ENCODE data around the gene TTYH1.
"Not testable (repeated sequence)": the region's sequence is repeated elsewhere in the genome, so short reads cannot be mapped to it uniquely, and the experiment has no call there.

TTYH1 gene

GRCh38 chr19:54379187-54379678, 36.0 kb upstream of the TTYH1 start:
- Histone ChIP-seq H3K9me3 (ENCODE audit: control insufficient read depth in 1 of 2, low read length in 2 of 2) (no peaks in the 10 kb centered on the region), H3K36me3 (ENCODE audit: control insufficient read depth in 1 of 2, insufficient read depth in 2 of 2, low read length in 2 of 2) (no peaks in the 10 kb centered on the region), H3K27ac (ENCODE audit: low read length) (no peak overlapping the region), H3K4me1 (ENCODE audit: control insufficient read depth in 1 of 2, insufficient read depth in 2 of 2, low read length in 2 of 2) (no peaks in the 10 kb centered on the region), H3K4me3 (ENCODE audit: low read depth in 1 of 2, low read length in 2 of 2) (no peak overlapping the region), H3K27me3 (ENCODE audit: low read depth, low read length) (no peaks in the 10 kb centered on the region)

- Histone ChIP-seq H3K27ac (ENCODE audit: low read length) (no peak overlapping the region), H3K4me1 (ENCODE audit: control insufficient read depth in 1 of 2, insufficient read depth in 2 of 2, low read length in 2 of 2) (no peaks in the 10 kb centered on the region), H3K36me3 (ENCODE audit: control insufficient read depth in 1 of 2, insufficient read depth in 2 of 2, low read length in 2 of 2) (no peaks in the 10 kb centered on the region), H3K4me3 (ENCODE audit: low read depth in 1 of 2, low read length in 2 of 2) (no peak overlapping the region), H3K9me3 (ENCODE audit: control insufficient read depth in 1 of 2, low read length in 2 of 2) (no peaks in the 10 kb centered on the region), H3K27me3 (ENCODE audit: low read depth, low read length) (no peaks in the 10 kb centered on the region)
These were observed 34.4 kb upstream of the TTYH1 start for GRCh38 chr19:54380897-54381296.

- not testable (repeated sequence) for H3K4me1 ChIP-seq (ENCODE audit: control insufficient read depth in 1 of 2, insufficient read depth in 2 of 2, low read length in 2 of 2); H3K36me3 ChIP-seq (ENCODE audit: control insufficient read depth in 1 of 2, insufficient read depth in 2 of 2, low read length in 2 of 2); H3K4me3 ChIP-seq (ENCODE audit: low read depth in 1 of 2, low read length in 2 of 2); H3K27me3 ChIP-seq (ENCODE audit: low read depth, low read length); H3K27ac ChIP-seq (ENCODE audit: low read length); H3K9me3 ChIP-seq (ENCODE audit: control insufficient read depth in 1 of 2, low read length in 2 of 2)
These were observed 33.2 kb upstream of the TTYH1 start for GRCh38 chr19:54382041-54382440.

GRCh38 chr19:54383330-54383729, 31.9 kb upstream of the TTYH1 start:
- Histone ChIP-seq H3K4me3 (ENCODE audit: low read depth in 1 of 2, low read length in 2 of 2) (no peak overlapping the region), H3K27ac (ENCODE audit: low read length) (no peak overlapping the region), H3K27me3 (ENCODE audit: low read depth, low read length) (no peaks in the 10 kb centered on the region), H3K4me1 (ENCODE audit: control insufficient read depth in 1 of 2, insufficient read depth in 2 of 2, low read length in 2 of 2) (peaks cover 0 to 5% of the 10 kb centered on the region in 2 donors), H3K9me3 (ENCODE audit: control insufficient read depth in 1 of 2, low read length in 2 of 2) (no peaks in the 10 kb centered on the region), H3K36me3 (ENCODE audit: control insufficient read depth in 1 of 2, insufficient read depth in 2 of 2, low read length in 2 of 2) (no peaks in the 10 kb centered on the region)

GRCh38 chr19:54387991-54388801, 27.1 kb upstream of the TTYH1 start:
- Histone ChIP-seq H3K4me1 (ENCODE audit: control insufficient read depth in 1 of 2, insufficient read depth in 2 of 2, low read length in 2 of 2) (peaks cover 0 to 11% of the 10 kb centered on the region in 2 donors), H3K27ac (ENCODE audit: low read length) (peak overlapping the region; percentile 51), H3K27me3 (ENCODE audit: low read depth, low read length) (no peaks in the 10 kb centered on the region), H3K4me3 (ENCODE audit: low read depth in 1 of 2, low read length in 2 of 2) (peak overlapping the region; percentile 40 to 59), H3K36me3 (ENCODE audit: control insufficient read depth in 1 of 2, insufficient read depth in 2 of 2, low read length in 2 of 2) (no peaks in the 10 kb centered on the region), H3K9me3 (ENCODE audit: control insufficient read depth in 1 of 2, low read length in 2 of 2) (no peaks in the 10 kb centered on the region)

GRCh38 chr19:54388802-54389139, 26.5 kb upstream of the TTYH1 start:
- H3K4me1 ChIP-seq (ENCODE audit: control insufficient read depth in 1 of 2, insufficient read depth in 2 of 2, low read length in 2 of 2) = peaks cover 0 to 11% of the 10 kb centered on the region in 2 donors
- H3K27ac ChIP-seq (ENCODE audit: low read length) = peak overlapping the region; percentile 51
- no peaks in the 10 kb centered on the region for H3K36me3 ChIP-seq (ENCODE audit: control insufficient read depth in 1 of 2, insufficient read depth in 2 of 2, low read length in 2 of 2)
- H3K4me3 ChIP-seq (ENCODE audit: low read depth in 1 of 2, low read length in 2 of 2) = peak overlapping the region; percentile 40 to 59
- H3K27me3 ChIP-seq (ENCODE audit: low read depth, low read length) = no peaks in the 10 kb centered on the region
- no peaks in the 10 kb centered on the region for H3K9me3 ChIP-seq (ENCODE audit: control insufficient read depth in 1 of 2, low read length in 2 of 2)

- H3K27ac ChIP-seq (ENCODE audit: low read length) = no peak overlapping the region
- H3K4me3 ChIP-seq (ENCODE audit: low read depth in 1 of 2, low read length in 2 of 2) = no peak overlapping the region
- H3K36me3 ChIP-seq (ENCODE audit: control insufficient read depth in 1 of 2, insufficient read depth in 2 of 2, low read length in 2 of 2) = no peaks in the 10 kb centered on the region
- H3K27me3 ChIP-seq (ENCODE audit: low read depth, low read length) = no peaks in the 10 kb centered on the region
- H3K9me3 ChIP-seq (ENCODE audit: control insufficient read depth in 1 of 2, low read length in 2 of 2) = no peaks in the 10 kb centered on the region
- H3K4me1 ChIP-seq (ENCODE audit: control insufficient read depth in 1 of 2, insufficient read depth in 2 of 2, low read length in 2 of 2) = peaks cover 0 to 11% of the 10 kb centered on the region in 2 donors
These were observed 25.7 kb upstream of the TTYH1 start for GRCh38 chr19:54389553-54389952.

GRCh38 chr19:54390942-54391577, 24.2 kb upstream of the TTYH1 start:
- no peaks in the 10 kb centered on the region for H3K9me3 ChIP-seq (ENCODE audit: control insufficient read depth in 1 of 2, low read length in 2 of 2)
- H3K36me3 ChIP-seq (ENCODE audit: control insufficient read depth in 1 of 2, insufficient read depth in 2 of 2, low read length in 2 of 2) = no peaks in the 10 kb centered on the region
- H3K4me1 ChIP-seq (ENCODE audit: control insufficient read depth in 1 of 2, insufficient read depth in 2 of 2, low read length in 2 of 2) = peaks cover 0 to 11% of the 10 kb centered on the region in 2 donors
- H3K27me3 ChIP-seq (ENCODE audit: low read depth, low read length) = no peaks in the 10 kb centered on the region
- no peak overlapping the region for H3K27ac ChIP-seq (ENCODE audit: low read length)
- H3K4me3 ChIP-seq (ENCODE audit: low read depth in 1 of 2, low read length in 2 of 2) = no peak overlapping the region

- Histone ChIP-seq H3K9me3 (ENCODE audit: control insufficient read depth in 1 of 2, low read length in 2 of 2) (no peaks in the 10 kb centered on the region), H3K27ac (ENCODE audit: low read length) (no peak overlapping the region), H3K4me1 (ENCODE audit: control insufficient read depth in 1 of 2, insufficient read depth in 2 of 2, low read length in 2 of 2) (peaks cover 0 to 11% of the 10 kb centered on the region in 2 donors), H3K27me3 (ENCODE audit: low read depth, low read length) (no peaks in the 10 kb centered on the region), H3K36me3 (ENCODE audit: control insufficient read depth in 1 of 2, insufficient read depth in 2 of 2, low read length in 2 of 2) (no peaks in the 10 kb centered on the region), H3K4me3 (ENCODE audit: low read depth in 1 of 2, low read length in 2 of 2) (no peak overlapping the region)
These were observed 23.6 kb upstream of the TTYH1 start for GRCh38 chr19:54391589-54392061.

GRCh38 chr19:54392105-54392504, 23.2 kb upstream of the TTYH1 start:
- no peak overlapping the region for H3K4me3 ChIP-seq (ENCODE audit: low read depth in 1 of 2, low read length in 2 of 2)
- no peaks in the 10 kb centered on the region for H3K36me3 ChIP-seq (ENCODE audit: control insufficient read depth in 1 of 2, insufficient read depth in 2 of 2, low read length in 2 of 2)
- H3K27me3 ChIP-seq (ENCODE audit: low read depth, low read length) = no peaks in the 10 kb centered on the region
- H3K9me3 ChIP-seq (ENCODE audit: control insufficient read depth in 1 of 2, low read length in 2 of 2) = no peaks in the 10 kb centered on the region
- peaks cover 0 to 11% of the 10 kb centered on the region in 2 donors for H3K4me1 ChIP-seq (ENCODE audit: control insufficient read depth in 1 of 2, insufficient read depth in 2 of 2, low read length in 2 of 2)
- H3K27ac ChIP-seq (ENCODE audit: low read length) = no peak overlapping the region

- Histone ChIP-seq H3K9me3 (ENCODE audit: control insufficient read depth in 1 of 2, low read length in 2 of 2) (no peaks in the 10 kb centered on the region), H3K36me3 (ENCODE audit: control insufficient read depth in 1 of 2, insufficient read depth in 2 of 2, low read length in 2 of 2) (no peaks in the 10 kb centered on the region), H3K27ac (ENCODE audit: low read length) (no peak overlapping the region), H3K4me1 (ENCODE audit: control insufficient read depth in 1 of 2, insufficient read depth in 2 of 2, low read length in 2 of 2) (peaks cover 0 to 5% of the 10 kb centered on the region in 2 donors), H3K27me3 (ENCODE audit: low read depth, low read length) (no peaks in the 10 kb centered on the region), H3K4me3 (ENCODE audit: low read depth in 1 of 2, low read length in 2 of 2) (no peak overlapping the region)
These were observed 21.9 kb upstream of the TTYH1 start for GRCh38 chr19:54393381-54393780.
